ENCODE results near the gene LRRC55. TPM values are rescaled to one million over a fixed set of nuclear protein-coding genes. Genes with fewer than 3 reads are reported as not detected.

The LRRC55 gene
- total and polyA plus RNA-seq, 9 of the 15 experiments (the other 6 are each of a cell fraction or from before 2014, with no cell fraction given): not detected

DNA sequence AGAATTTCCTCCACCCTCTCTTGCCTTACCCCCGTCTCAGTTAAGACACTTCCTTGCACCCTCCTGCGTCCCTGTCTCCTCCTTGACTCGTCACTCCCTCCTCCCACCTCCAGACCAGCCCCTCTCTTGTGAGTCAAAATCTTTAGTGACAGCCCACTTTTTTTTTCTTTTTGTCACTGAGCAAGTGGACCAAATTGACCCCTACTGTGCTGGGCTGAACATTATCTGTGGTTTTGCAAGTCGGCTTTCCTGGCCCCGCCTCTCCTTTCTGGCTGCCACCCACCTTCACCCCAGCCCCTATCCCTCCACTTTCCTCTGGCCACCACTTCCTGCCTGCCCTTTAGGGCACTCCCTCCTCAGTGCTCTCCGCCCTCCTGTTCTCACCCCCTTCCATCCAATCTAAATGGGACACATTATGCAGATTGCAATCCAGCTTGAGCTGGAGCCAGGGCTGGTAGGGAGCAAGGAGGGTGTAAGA lies 55.5 kb downstream of the LRRC55 start, which contains the start of gene APLNR (continued):
- TF ChIP-seq, protein P1, sequence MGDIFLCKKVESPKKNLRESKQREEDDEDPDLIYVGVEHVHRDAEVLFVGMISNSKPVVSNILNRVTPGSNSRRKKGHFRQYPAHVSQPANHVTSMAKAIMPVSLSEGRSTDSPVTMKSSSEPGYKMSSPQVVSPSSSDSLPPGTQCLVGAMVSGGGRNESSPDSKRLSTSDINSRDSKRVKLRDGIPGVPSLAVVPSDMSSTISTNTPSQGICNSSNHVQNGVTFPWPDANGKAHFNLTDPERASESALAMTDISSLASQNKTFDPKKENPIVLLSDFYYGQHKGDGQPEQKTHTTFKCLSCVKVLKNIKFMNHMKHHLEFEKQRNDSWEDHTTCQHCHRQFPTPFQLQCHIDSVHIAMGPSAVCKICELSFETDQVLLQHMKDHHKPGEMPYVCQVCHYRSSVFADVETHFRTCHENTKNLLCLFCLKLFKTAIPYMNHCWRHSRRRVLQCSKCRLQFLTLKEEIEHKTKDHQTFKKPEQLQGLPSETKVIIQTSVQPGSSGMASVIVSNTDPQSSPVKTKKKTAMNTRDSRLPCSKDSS (IDR thresholded peaks at IDR 0.05; ENCODE audit: low read depth, partially characterized antibody): no peak
- TF ChIP-seq, protein P2, sequence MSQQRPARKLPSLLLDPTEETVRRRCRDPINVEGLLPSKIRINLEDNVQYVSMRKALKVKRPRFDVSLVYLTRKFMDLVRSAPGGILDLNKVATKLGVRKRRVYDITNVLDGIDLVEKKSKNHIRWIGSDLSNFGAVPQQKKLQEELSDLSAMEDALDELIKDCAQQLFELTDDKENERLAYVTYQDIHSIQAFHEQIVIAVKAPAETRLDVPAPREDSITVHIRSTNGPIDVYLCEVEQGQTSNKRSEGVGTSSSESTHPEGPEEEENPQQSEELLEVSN (IDR thresholded peaks at IDR 0.05; ENCODE audit: borderline replicate concordance in 1 of 2, extremely low read depth in 1 of 2, insufficient read depth in 1 of 2, insufficient read length in 1 of 2, low read depth in 1 of 2, low read length in 1 of 2, poor library complexity in 1 of 2, severe bottlenecking in 1 of 2): no peak
- 0 out of 2 replicates have a peak, but pooled peaks have one; percentile 7 for TF ChIP-seq NCOR1 (IDR thresholded peaks at IDR 0.05)
- peak; percentile 19; the same call in 1 of the 2 replicates for TF ChIP-seq ZNF316 (IDR thresholded peaks at IDR 0.05)
- TF ChIP-seq SMARCA4 (IDR thresholded peaks at IDR 0.05): peak; percentile 60
- no peak for TF ChIP-seq GTF2F1 (IDR thresholded peaks at IDR 0.05; ENCODE audit: low read depth, low read length)
- 0 out of 2 replicates have a peak, but pooled peaks have one; percentile 16 for TF ChIP-seq CEBPB (tag; IDR thresholded peaks at IDR 0.05)
- no peak for TF ChIP-seq IRF2 (CRISPR knock-in tag; IDR thresholded peaks at IDR 0.05)
- peak in 1 of 2 experiments; percentile 54; a peak in 3 of 4 replicates for TF ChIP-seq MAZ (CRISPR knock-in tag; conservative IDR thresholded peaks at IDR 0.05 in 1 of 2, IDR thresholded peaks at IDR 0.05 in 1 of 2)
- peak in 1 of 2 experiments; percentile 31; a peak in 1 of 4 replicates for TF ChIP-seq SRF (CRISPR knock-in tag; IDR thresholded peaks at IDR 0.05)
- TF ChIP-seq ZNF134 (CRISPR knock-in tag; conservative IDR thresholded peaks at IDR 0.05): no peak
- TF ChIP-seq MEIS2 (IDR thresholded peaks at IDR 0.05; ENCODE audit: partially characterized antibody): peak; percentile 38
- peak; percentile 58 for TF ChIP-seq ELF1 (tag; IDR thresholded peaks at IDR 0.05)
- no peak for TF ChIP-seq TBL1XR1 (IDR thresholded peaks at IDR 0.05; ENCODE audit: low read length in 2 of 2)
- TF ChIP-seq MCM7 (IDR thresholded peaks at IDR 0.05): no peak
- peak in 1 of 2 experiments; percentile 19; a peak in 1 of 4 replicates for TF ChIP-seq KDM1A (IDR thresholded peaks at IDR 0.05)
- TF ChIP-seq HOXB6 (CRISPR knock-in tag; IDR thresholded peaks at IDR 0.05; ENCODE audit: borderline replicate concordance): no peak
- TF ChIP-seq, protein P3, sequence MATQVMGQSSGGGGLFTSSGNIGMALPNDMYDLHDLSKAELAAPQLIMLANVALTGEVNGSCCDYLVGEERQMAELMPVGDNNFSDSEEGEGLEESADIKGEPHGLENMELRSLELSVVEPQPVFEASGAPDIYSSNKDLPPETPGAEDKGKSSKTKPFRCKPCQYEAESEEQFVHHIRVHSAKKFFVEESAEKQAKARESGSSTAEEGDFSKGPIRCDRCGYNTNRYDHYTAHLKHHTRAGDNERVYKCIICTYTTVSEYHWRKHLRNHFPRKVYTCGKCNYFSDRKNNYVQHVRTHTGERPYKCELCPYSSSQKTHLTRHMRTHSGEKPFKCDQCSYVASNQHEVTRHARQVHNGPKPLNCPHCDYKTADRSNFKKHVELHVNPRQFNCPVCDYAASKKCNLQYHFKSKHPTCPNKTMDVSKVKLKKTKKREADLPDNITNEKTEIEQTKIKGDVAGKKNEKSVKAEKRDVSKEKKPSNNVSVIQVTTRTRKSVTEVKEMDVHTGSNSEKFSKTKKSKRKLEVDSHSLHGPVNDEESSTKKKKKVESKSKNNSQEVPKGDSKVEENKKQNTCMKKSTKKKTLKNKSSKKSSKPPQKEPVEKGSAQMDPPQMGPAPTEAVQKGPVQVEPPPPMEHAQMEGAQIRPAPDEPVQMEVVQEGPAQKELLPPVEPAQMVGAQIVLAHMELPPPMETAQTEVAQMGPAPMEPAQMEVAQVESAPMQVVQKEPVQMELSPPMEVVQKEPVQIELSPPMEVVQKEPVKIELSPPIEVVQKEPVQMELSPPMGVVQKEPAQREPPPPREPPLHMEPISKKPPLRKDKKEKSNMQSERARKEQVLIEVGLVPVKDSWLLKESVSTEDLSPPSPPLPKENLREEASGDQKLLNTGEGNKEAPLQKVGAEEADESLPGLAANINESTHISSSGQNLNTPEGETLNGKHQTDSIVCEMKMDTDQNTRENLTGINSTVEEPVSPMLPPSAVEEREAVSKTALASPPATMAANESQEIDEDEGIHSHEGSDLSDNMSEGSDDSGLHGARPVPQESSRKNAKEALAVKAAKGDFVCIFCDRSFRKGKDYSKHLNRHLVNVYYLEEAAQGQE (IDR thresholded peaks at IDR 0.05; ENCODE audit: borderline replicate concordance): peak; percentile 92
- TF ChIP-seq, protein P3 (CRISPR knock-in tag; IDR thresholded peaks at IDR 0.05; ENCODE audit: low read depth): no peak
